Naive thymus-derived CD8-positive, alpha-beta T cell (primary cell): ENCODE data around the gene PGA5. TPM values are rescaled to one million over a fixed set of nuclear protein-coding genes. Genes with fewer than 3 reads are reported as not detected.
"Not testable (repeated sequence)": the region's sequence is repeated elsewhere in the genome, so short reads cannot be mapped to it uniquely, and the experiment has no call there.

Experiments
- ATAC-seq, 2 donors: fragments of 150-1000 bp; cut with Tn5 transposase in 1 of 2; sonication (Bioruptor Pico), chemical (Tn5 transposase) in 1 of 2; 1 replicate in 1 of 2; 2 replicates in 1 of 2; pipeline ENCODE4 v1.10.0; 2021; ENCODE audit warnings: mild to moderate bottlenecking in 2 of 2, moderate library complexity in 2 of 2
- POLR2A ChIA-PET: fragments of 350-600 bp; sonication (Branson Sonifier 250); formaldehyde crosslinking; loops from one replicate; lab custom pipeline; 2021; ENCODE audit warnings: antibody characterized with exemption; lab: Charles Lee
- DNase-seq, 10 donors: peaks; one replicate each; pipeline versions ENCODE4 v3.0.0 to v3.0.0-alpha.2; 2020 to 2022
- H3K27ac Mint-ChIP-seq, 10 donors: one replicate each; pipeline ENCODE4 v1.8.0; 2020 to 2022; ENCODE audit warnings: mild to moderate bottlenecking in 10 of 10, mixed read lengths in 10 of 10, moderate library complexity in 4 of 10, inconsistent platforms in 1 of 10
- H3K27me3 Mint-ChIP-seq, 5 donors: one replicate each; pipeline ENCODE4 v1.8.0; 2021 to 2022; ENCODE audit warnings: mixed read lengths in 5 of 5
- H3K36me3 Mint-ChIP-seq, 3 donors: one replicate each; pipeline ENCODE4 v1.8.0; 2020 to 2022; ENCODE audit warnings: mixed read lengths in 3 of 3, mild to moderate bottlenecking in 2 of 3, inconsistent platforms in 1 of 3
- H3K4me1 Mint-ChIP-seq, 4 donors: one replicate each; pipeline ENCODE4 v1.8.0; 2021 to 2022; ENCODE audit warnings: mixed read lengths in 4 of 4
- H3K4me3 Mint-ChIP-seq, 10 donors: one replicate each; pipeline ENCODE4 v1.8.0; 2020 to 2022; ENCODE audit warnings: mild to moderate bottlenecking in 10 of 10, mixed read lengths in 10 of 10, moderate library complexity in 6 of 10, inconsistent platforms in 1 of 10
- H3K9me3 Mint-ChIP-seq, 9 donors: one replicate each; pipeline ENCODE4 v1.8.0; 2020 to 2022; ENCODE audit warnings: mixed read lengths in 9 of 9, mild to moderate bottlenecking in 3 of 9, inconsistent platforms in 1 of 9, moderate library complexity in 1 of 9
- polyA plus RNA-seq, 3 donors: library from polyadenylated mRNA; unstranded; fragments of 300-500 nt; fragmentation: Illumina TruSeq; gene quantifications; one replicate each; pipeline ENCODE4 v1.2.3, GENCODE V29; 2021
- total RNA-seq, 8 experiments: library from RNA in 2 of 8; stranded (reverse) in 2 of 8; gene quantifications; one replicate each; pipeline ENCODE4 v1.2.3 and lab custom pipeline; 2021 to 2026

The PGA5 gene
- total and polyA plus RNA-seq, 5 experiments from 2014 or later = not detected

DNA sequence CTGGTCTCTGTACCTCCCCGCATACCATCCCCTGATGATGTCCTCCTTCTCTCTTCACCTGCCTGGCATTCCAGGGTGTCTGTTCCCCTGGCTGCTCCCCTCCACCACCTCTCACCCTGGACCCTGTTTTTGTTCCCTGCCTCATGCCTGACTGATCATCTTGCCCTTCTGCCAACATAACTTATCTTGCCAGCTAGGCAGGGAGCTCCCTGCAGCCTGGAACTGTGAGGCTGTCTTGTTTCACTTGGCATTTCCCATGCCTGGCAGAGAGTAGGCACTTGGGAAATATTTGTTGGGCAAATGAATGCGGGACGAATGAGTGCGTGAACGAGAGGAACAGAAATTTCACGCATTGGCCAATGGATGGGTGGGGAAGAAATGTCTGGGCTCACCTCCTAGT is 30.3 kb upstream of the PGA5 start:
- H3K36me3 Mint-ChIP-seq, POLR2A ChIA-PET, H3K27ac Mint-ChIP-seq, H3K27me3 Mint-ChIP-seq, H3K4me1 Mint-ChIP-seq, ATAC-seq, H3K9me3 Mint-ChIP-seq, H3K4me3 Mint-ChIP-seq, DNase-seq: not testable (repeated sequence)

DNA sequence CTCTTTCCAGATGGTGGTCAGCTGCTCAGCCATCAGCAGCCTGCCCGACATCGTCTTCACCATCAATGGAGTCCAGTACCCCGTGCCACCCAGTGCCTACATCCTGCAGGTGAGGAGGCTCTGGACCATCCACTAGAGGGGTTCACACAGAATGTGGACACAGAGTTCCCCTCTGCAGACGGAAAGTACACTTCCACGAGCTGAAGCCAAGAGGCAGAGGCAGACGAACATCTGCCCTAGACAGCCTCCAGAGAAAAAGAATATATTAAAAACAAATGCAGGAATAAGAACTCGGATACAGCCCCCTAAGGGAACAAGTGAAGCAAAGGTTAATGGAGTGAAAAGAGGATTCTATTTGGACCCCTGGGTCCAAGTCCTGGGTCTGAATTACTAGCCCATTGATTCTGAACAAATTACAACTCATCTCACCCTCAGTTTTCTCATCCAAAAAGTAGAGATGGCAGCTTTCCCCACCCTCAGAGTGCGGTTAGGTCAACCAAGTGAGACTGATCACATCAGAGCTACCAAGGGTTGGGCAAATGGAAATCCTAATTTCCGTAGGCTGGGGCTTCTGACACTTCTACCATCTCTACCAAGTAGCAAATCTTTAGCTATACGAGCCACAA is 29.5 kb upstream of the PGA5 start:
- DNase-seq, H3K9me3 Mint-ChIP-seq, POLR2A ChIA-PET, H3K27ac Mint-ChIP-seq, H3K27me3 Mint-ChIP-seq, H3K4me3 Mint-ChIP-seq, ATAC-seq, H3K4me1 Mint-ChIP-seq, H3K36me3 Mint-ChIP-seq: not testable (repeated sequence)

DNA sequence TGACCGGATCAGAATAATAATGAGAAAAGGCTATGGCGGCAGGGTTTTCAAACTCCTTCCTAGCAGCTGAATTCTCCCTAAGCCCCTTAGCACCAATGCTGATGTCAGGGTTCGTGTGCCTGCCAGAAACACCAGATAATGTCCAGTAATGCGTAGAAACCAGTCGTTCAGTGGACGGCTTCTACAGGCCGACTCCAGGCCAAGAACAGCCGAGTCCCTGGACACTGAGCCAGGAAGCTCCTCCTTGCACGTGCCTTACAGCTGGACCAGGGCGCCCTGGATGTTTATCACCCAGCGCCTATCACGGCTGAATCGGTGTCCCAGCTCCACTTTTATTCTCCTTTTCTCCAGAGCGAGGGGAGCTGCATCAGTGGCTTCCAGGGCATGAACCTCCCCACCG is 28.8 kb upstream of the PGA5 start:
- H3K27me3 Mint-ChIP-seq, H3K4me1 Mint-ChIP-seq, POLR2A ChIA-PET, ATAC-seq, H3K27ac Mint-ChIP-seq, H3K9me3 Mint-ChIP-seq, DNase-seq, H3K4me3 Mint-ChIP-seq, H3K36me3 Mint-ChIP-seq: not testable (repeated sequence)

DNA sequence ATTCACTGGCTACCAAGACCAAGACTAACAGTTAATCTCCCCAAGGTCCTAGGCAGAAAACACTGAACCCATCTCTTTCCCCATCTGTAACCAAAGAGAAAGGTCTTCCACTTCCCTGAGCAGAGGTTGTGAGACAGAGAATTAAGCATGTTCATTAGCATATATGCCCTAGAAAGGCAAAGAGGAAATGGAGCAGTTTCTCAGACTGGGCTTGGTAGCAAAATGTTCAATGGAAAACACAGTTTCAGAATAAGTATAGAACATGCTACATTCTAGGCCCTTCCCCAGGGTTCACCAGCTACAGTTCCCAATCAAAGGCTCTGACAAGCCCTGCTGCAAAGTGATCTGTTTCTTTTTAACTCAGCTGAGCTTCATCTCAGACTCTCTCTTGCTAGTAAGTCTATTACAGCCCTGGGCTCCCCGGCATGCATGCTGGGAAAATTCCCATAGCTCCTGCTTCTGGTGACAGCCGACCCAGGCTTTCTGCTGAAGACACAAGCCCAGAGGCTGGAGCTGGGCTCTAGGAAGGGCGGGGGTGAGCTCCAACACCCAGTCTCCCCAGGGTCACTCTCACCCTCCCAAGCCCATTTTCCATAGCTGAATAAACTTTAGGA is 27.2 kb upstream of the PGA5 start:
- DNase-seq, H3K27me3 Mint-ChIP-seq, H3K36me3 Mint-ChIP-seq, H3K4me3 Mint-ChIP-seq, POLR2A ChIA-PET, H3K9me3 Mint-ChIP-seq, H3K4me1 Mint-ChIP-seq, H3K27ac Mint-ChIP-seq, ATAC-seq: not testable (repeated sequence)

DNA sequence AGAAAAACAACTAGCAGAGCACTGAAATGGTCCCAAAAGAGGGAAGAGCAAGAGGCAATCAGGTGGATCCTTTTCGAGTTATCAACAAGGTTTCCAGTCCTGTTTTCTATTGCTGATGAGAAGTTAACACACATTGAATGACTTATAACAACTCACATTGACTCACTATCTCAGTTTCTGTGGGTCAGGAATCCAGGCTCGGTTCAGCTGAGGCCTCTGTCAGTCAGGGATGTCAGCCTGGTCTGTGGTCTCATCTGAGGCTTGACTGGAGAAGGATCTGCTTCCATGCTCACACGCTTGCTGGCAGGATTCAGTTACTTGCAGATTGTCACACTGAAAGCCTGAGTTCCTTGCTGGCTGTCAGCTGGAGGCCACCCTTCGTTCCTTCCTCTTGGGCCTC is 22.7 kb upstream of the PGA5 start:
- H3K4me1 Mint-ChIP-seq, H3K4me3 Mint-ChIP-seq, ATAC-seq, H3K27ac Mint-ChIP-seq, DNase-seq, POLR2A ChIA-PET, H3K9me3 Mint-ChIP-seq, H3K27me3 Mint-ChIP-seq, H3K36me3 Mint-ChIP-seq: not testable (repeated sequence)

DNA sequence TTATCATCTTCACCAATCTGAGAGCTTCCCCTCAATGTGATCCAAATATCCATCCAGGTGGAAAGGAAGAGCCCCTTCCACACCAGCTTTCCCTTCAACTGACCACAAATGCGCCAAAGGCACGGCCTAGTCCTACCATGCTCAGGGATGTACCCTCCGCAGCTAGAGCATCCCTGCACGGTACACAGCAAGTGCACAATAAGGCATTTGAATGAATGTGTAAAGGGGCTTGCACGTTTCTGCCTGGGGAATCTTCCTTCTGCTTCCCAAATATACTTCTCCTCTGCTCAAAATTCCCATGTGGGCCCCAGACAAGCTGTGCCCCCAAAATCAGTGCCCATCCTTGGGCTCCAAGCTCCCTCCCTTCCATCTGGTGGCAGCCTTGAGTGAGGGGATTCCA is 22.0 kb upstream of the PGA5 start:
- H3K36me3 Mint-ChIP-seq, H3K9me3 Mint-ChIP-seq, POLR2A ChIA-PET, H3K27me3 Mint-ChIP-seq, DNase-seq, H3K4me3 Mint-ChIP-seq, H3K4me1 Mint-ChIP-seq, ATAC-seq: not testable (repeated sequence)
- peak overlapping the region in 1 of 10 donors; percentile 75 for H3K27ac Mint-ChIP-seq

DNA sequence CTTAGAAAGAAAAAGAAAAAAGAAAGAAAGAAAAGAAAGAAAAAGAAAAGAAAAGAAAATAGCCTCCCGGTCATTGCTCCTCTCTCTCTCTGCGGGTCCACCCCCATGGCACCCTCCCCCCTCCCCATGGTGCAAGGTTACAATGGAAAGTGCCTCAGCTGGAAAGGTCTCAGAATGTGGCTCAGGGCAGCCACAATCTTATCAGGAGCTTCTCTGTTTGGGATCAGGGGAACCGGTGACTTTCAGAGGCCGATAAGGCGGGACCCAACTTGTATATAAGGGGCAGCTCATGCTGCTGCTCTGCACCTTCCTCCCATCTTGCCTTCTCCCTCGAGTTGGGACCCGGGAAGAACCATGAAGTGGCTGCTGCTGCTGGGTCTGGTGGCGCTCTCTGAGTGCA is 18.9 kb upstream of the PGA5 start, which contains the start of gene PGA4:
Gene PGA4, plus strand, starts transcription at position 301 of the 400 bp plus-strand sequence. Its CDS starts 54 bp downstream, at position 355.
- H3K4me3 Mint-ChIP-seq, H3K27ac Mint-ChIP-seq, POLR2A ChIA-PET: not testable (repeated sequence)

DNA sequence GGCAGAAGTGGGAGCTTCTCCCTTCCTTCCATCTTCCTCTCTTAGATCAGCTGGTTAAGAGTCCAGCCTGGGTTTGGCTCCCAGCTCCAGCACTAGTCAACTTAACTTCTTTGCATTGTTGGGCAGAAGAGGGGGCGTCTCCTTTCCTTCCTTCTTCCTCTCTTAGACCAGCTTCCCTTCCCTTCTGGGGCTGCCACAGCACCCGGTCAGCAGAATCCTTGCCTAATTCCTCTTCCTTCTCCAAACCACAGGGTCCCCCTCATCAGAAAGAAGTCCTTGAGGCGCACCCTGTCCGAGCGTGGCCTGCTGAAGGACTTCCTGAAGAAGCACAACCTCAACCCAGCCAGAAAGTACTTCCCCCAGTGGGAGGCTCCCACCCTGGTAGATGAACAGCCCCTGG is 18.3 kb upstream of the PGA5 start:
- H3K36me3 Mint-ChIP-seq, H3K27ac Mint-ChIP-seq, POLR2A ChIA-PET, H3K9me3 Mint-ChIP-seq, ATAC-seq, H3K4me1 Mint-ChIP-seq, DNase-seq, H3K27me3 Mint-ChIP-seq, H3K4me3 Mint-ChIP-seq: not testable (repeated sequence)

More for the DNA sequence above, 18.9 kb upstream of the PGA5 start, which contains the start of gene PGA4:
- H3K36me3 Mint-ChIP-seq, DNase-seq, H3K27me3 Mint-ChIP-seq, H3K4me1 Mint-ChIP-seq, ATAC-seq, H3K9me3 Mint-ChIP-seq: not testable (repeated sequence)

DNA sequence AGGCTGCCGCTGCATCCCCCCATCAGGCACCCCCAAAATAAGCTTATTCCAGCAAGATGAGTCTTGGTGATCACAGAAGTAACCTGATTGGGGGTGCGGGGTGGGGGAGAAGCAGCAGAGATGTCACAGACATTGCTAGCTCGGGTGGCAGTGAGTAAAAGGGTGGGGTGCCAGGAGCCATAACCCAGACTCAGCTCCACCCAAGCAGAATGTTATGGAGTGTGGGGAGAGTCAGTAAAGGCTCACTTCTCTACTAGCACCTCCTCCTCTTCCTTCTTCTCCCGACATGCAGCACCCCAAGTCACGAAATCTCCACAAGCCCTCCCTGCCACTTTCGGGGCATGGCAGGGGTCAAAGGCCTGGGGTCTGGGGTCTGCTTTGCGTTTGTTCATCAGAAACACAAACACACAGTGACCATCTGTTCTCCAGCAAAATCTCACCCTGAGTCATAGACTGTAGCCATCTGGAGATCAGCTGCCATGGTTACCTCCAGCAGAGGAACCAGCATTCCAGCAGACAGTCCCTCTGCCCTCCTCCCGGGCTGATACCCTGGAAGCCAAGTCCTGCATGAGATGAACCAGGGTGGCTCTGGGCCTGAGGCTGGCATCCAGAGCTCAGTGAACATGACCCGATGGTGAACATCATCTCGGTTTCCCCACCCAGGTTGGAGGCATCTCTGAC is 14.4 kb upstream of the PGA5 start:
- H3K4me1 Mint-ChIP-seq, DNase-seq, H3K9me3 Mint-ChIP-seq, H3K27me3 Mint-ChIP-seq, H3K36me3 Mint-ChIP-seq, H3K4me3 Mint-ChIP-seq, ATAC-seq, POLR2A ChIA-PET, H3K27ac Mint-ChIP-seq: not testable (repeated sequence)

DNA sequence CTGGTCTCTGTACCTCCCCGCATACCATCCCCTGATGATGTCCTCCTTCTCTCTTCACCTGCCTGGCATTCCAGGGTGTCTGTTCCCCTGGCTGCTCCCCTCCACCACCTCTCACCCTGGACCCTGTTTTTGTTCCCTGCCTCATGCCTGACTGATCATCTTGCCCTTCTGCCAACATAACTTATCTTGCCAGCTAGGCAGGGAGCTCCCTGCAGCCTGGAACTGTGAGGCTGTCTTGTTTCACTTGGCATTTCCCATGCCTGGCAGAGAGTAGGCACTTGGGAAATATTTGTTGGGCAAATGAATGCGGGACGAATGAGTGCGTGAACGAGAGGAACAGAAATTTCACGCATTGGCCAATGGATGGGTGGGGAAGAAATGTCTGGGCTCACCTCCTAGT is 11.5 kb upstream of the PGA5 start:
- DNase-seq, ATAC-seq, H3K27me3 Mint-ChIP-seq, H3K9me3 Mint-ChIP-seq, POLR2A ChIA-PET, H3K4me1 Mint-ChIP-seq, H3K36me3 Mint-ChIP-seq, H3K27ac Mint-ChIP-seq, H3K4me3 Mint-ChIP-seq: not testable (repeated sequence)

DNA sequence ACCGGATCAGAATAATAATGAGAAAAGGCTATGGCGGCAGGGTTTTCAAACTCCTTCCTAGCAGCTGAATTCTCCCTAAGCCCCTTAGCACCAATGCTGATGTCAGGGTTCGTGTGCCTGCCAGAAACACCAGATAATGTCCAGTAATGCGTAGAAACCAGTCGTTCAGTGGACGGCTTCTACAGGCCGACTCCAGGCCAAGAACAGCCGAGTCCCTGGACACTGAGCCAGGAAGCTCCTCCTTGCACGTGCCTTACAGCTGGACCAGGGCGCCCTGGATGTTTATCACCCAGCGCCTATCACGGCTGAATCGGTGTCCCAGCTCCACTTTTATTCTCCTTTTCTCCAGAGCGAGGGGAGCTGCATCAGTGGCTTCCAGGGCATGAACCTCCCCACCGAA is 9.9 kb upstream of the PGA5 start:
- H3K36me3 Mint-ChIP-seq, H3K4me3 Mint-ChIP-seq, DNase-seq, H3K27me3 Mint-ChIP-seq, H3K9me3 Mint-ChIP-seq, H3K4me1 Mint-ChIP-seq, ATAC-seq, POLR2A ChIA-PET, H3K27ac Mint-ChIP-seq: not testable (repeated sequence)

DNA sequence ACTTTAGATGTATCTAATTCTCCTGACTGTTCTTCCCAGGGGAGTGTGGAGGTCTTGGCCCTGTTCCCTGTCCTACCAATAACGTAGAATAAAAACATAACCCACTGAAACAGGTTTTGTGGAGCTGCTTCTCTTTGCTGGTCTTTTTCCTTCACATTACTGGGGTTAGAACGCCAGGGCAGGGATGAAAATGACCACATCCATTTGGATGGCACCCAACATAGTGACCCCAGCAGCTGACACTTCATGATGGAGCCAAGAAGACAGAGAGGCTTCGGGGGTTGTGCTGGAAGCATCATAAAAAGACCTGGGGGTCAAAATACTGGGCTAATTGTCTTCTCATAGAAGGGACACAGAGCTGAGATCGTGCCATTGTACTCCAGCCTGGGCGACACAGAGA is 9.4 kb upstream of the PGA5 start:
- H3K27me3 Mint-ChIP-seq, DNase-seq, H3K36me3 Mint-ChIP-seq, H3K4me1 Mint-ChIP-seq, H3K27ac Mint-ChIP-seq, ATAC-seq, H3K4me3 Mint-ChIP-seq, POLR2A ChIA-PET, H3K9me3 Mint-ChIP-seq: not testable (repeated sequence)

DNA sequence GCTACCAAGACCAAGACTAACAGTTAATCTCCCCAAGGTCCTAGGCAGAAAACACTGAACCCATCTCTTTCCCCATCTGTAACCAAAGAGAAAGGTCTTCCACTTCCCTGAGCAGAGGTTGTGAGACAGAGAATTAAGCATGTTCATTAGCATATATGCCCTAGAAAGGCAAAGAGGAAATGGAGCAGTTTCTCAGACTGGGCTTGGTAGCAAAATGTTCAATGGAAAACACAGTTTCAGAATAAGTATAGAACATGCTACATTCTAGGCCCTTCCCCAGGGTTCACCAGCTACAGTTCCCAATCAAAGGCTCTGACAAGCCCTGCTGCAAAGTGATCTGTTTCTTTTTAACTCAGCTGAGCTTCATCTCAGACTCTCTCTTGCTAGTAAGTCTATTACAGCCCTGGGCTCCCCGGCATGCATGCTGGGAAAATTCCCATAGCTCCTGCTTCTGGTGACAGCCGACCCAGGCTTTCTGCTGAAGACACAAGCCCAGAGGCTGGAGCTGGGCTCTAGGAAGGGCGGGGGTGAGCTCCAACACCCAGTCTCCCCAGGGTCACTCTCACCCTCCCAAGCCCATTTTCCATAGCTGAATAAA is 8.3 kb upstream of the PGA5 start:
- H3K36me3 Mint-ChIP-seq, H3K4me3 Mint-ChIP-seq, POLR2A ChIA-PET: not testable (repeated sequence)

More for the DNA sequence above, 8.3 kb upstream of the PGA5 start:
- not testable (repeated sequence) for H3K27ac Mint-ChIP-seq, H3K27me3 Mint-ChIP-seq, H3K9me3 Mint-ChIP-seq, H3K4me1 Mint-ChIP-seq, DNase-seq, ATAC-seq
